Upper lobe of right lung (tissue), 1 donor: Measurements from ENCODE around the gene BICD1. TPM values are rescaled to one million over a fixed set of nuclear protein-coding genes. Genes with fewer than 3 reads are reported as not detected.

Source experiments
- ATAC-seq: fragments of 200-7000 bp; cut with Tn5 transposase; one replicate; pipeline ENCODE4 v1.9.1; 2020; ENCODE audit warnings: mild to moderate bottlenecking, moderate library complexity
- DNase-seq: peaks from one replicate; pipeline ENCODE4 v3.0.0-alpha.2; 2020
- H3K27ac ChIP-seq: fragments of 200-600 bp; one replicate; pipeline ENCODE4 v1.8.0; 2022
- H3K27me3 ChIP-seq: fragments of 200-600 bp; one replicate; pipeline ENCODE4 v1.8.0; 2022; ENCODE audit warnings: mild to moderate bottlenecking
- H3K36me3 ChIP-seq: fragments of 200-600 bp; one replicate; pipeline ENCODE4 v1.8.0; 2022
- H3K4me1 ChIP-seq: fragments of 200-600 bp; one replicate; pipeline ENCODE4 v1.8.0; 2022
- H3K4me3 ChIP-seq: fragments of 200-600 bp; one replicate; pipeline ENCODE4 v1.8.0; 2022; ENCODE audit warnings: mild to moderate bottlenecking
- H3K9me3 ChIP-seq: fragments of 200-600 bp; one replicate; pipeline ENCODE4 v1.8.0; 2022
- CTCF ChIP-seq: fragments of 200-600 bp; IDR thresholded peaks from one replicate; pipeline ENCODE4 v1.8.0; 2022; ENCODE audit warnings: antibody characterized with exemption
- intact Hi-C: fragments of 100-400 bp; cut with DNase I; formaldehyde crosslinking; loops from one replicate; pipeline ENCODE4 v1.11.0; 2022
- total RNA-seq: library from RNA; stranded (reverse); fragmentation: NEBNext Ultra II Directional; extraction: Animal tissue kit (Norgen Biotek cat#: 25700); gene quantifications from one replicate; pipeline ENCODE4 v1.2.1, GENCODE V29; 2021
- donor health status: DM: no; HTN: yes; CAD: no; lungs with severe emphysema.

The BICD1 gene
- total RNA-seq, 1 donor from 2014 or later = 18.0 TPM

DNA sequence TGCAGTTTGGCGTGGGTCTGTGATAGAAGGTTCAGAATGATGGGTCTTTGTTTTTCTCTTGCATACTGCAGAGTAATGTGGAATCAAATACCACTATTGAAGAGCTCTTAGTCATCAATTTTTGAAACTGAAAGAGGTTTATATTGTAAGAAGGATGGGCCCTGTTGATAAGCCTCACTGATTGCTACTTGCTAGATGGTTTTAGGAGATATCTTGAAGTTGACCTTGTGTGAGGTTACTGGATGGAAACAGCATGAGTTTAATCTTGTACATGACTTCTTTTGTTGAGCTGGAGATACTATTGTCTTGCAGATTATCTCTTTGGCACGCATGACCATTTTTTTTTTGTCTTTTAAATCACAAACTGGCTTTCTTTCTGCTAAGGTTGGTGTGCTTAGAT lies 13.8 kb downstream of the BICD1 start:
- intact Hi-C loops = no loop called here
- no peaks in the 10 kb centered on the region for H3K27me3 ChIP-seq
- no peak for TF ChIP-seq CTCF
- no peaks in the 10 kb centered on the region for H3K36me3 ChIP-seq
- H3K27ac ChIP-seq = no peak overlapping the region
- ATAC-seq (no peak), DNase-seq (no peak)
- H3K9me3 ChIP-seq = no peaks in the 10 kb centered on the region
- no peak overlapping the region for H3K4me3 ChIP-seq
- H3K4me1 ChIP-seq = peaks cover 11% of the 10 kb centered on the region

DNA sequence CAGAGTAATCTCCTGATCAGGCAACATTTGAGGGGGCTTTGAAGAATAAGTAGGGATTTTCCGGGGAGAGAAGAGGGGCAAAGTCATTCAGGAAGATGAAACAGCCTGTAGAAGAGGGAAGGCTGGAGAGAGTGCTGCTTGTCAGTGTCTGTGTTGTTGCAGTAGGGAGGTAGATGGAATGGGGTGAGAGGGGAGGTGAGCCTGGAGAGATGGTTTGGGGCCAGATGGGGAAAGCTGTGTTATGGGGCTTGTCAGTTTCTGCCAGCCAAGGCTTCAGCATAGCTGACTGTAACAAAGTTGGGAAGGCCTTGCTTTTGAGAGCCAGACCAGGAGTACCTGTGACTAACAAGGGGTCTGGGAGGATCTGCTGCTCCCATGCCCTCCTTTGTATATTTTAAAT lies 18.0 kb downstream of the BICD1 start:
- Histone ChIP-seq H3K4me1 (no peaks in the 10 kb centered on the region), H3K4me3 (no peak overlapping the region), H3K9me3 (no peaks in the 10 kb centered on the region), H3K36me3 (no peaks in the 10 kb centered on the region), H3K27me3 (no peaks in the 10 kb centered on the region), H3K27ac (no peak overlapping the region)
- no peak for TF ChIP-seq CTCF
- DNase-seq (no peak), ATAC-seq (no peak)
- intact Hi-C loops = no loop called here

GRCh38 chr12:32125455-32126084 lies 18.9 kb downstream of the BICD1 start:
- DNase-seq (no peak), ATAC-seq (no peak)
- Histone ChIP-seq H3K4me1 (no peaks in the 10 kb centered on the region), H3K9me3 (no peaks in the 10 kb centered on the region), H3K27me3 (no peaks in the 10 kb centered on the region), H3K4me3 (no peak overlapping the region), H3K27ac (no peak overlapping the region), H3K36me3 (no peaks in the 10 kb centered on the region)
- no peak for TF ChIP-seq CTCF
- intact Hi-C loops = no loop called here

GRCh38 chr12:32126720-32127119 lies 20.1 kb downstream of the BICD1 start:
- no peak for DNase-seq
- Histone ChIP-seq H3K27ac (no peak overlapping the region), H3K36me3 (no peaks in the 10 kb centered on the region), H3K9me3 (no peaks in the 10 kb centered on the region), H3K4me3 (no peak overlapping the region), H3K4me1 (no peaks in the 10 kb centered on the region), H3K27me3 (no peaks in the 10 kb centered on the region)
- no peak for TF ChIP-seq CTCF
- ATAC-seq = no peak
- intact Hi-C loops = no loop called here

DNA sequence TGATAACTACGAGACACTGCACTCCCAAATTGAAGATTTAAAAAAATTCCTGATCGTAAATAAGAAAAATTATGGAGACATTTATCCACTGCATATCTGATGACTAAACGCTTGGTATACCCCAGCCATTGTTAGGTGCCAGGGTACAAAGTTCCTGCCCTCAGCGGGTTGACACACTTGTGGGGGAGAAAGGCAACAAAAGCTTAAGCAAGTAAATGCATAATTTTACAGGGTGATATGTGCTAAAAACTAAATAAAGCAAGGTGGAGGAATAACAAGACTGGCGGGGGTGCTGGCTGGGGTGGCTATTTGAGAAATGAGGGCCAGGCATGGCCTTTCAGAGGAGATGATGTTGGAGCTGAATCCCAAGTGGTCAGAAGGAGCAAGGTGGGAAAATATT lies 25.0 kb downstream of the BICD1 start:
- Histone ChIP-seq H3K36me3 (no peaks in the 10 kb centered on the region), H3K9me3 (no peaks in the 10 kb centered on the region), H3K4me3 (no peak overlapping the region), H3K27me3 (no peaks in the 10 kb centered on the region), H3K27ac (no peak overlapping the region), H3K4me1 (no peaks in the 10 kb centered on the region)
- intact Hi-C loops = no loop called here
- no peak for ATAC-seq
- no peak for DNase-seq
- TF ChIP-seq CTCF = no peak
